ENCODE data around the gene CEMIP. TPM values are rescaled to one million over a fixed set of nuclear protein-coding genes. Genes with fewer than 3 reads are reported as not detected.
A peak's percentile ranks its signal among the peaks of the same experiment; 100 is the strongest.

The CEMIP gene
- total and polyA plus RNA-seq, 2 of the 13 experiments (the other 11 are each of a cell fraction or from before 2014, with no cell fraction given), result 4.3 to 28.5 TPM

DNA sequence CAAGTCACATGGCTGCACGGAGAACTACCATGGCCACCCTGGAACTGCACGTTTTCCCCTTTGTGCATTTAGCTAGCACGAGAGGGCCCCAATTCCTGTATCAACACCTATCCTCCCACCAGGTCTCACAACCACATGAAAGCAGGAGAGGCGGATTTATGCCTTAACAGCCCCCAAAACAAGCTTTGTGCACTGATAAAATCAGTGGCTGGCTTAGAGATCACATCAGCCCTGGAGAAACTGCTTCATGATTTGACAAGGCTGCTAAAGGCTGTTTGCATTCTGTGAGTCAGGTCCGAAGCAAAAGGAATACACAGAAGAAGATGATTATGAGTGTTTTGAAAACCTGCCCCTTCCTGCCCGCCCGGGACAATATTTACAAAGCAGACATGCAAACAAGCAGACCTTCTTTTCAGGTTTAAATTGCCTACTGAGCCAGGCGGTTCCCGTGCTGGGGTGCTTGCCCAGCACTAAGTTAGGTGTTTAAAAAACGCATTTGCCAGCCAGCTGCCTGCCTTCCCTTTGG, 25.9 kb downstream of the CEMIP start (continued):
- TF ChIP-seq MXD4 (CRISPR knock-in tag; IDR thresholded peaks at IDR 0.05) (peak; percentile 78; the same call in 1 of the 2 replicates), LCORL (IDR thresholded peaks at IDR 0.05) (no peak), LCORL (CRISPR knock-in tag; IDR thresholded peaks at IDR 0.05) (peak; percentile 22; the same call in 1 of the 2 replicates), CEBPB (IDR thresholded peaks at IDR 0.05; ENCODE audit: borderline replicate concordance, low read depth, low read length) (no peak), ZNF674 (CRISPR knock-in tag; IDR thresholded peaks at IDR 0.05; ENCODE audit: low read depth) (no peak), ONECUT2 (CRISPR knock-in tag; IDR thresholded peaks at IDR 0.05) (no peak), ZNF367 (CRISPR knock-in tag; IDR thresholded peaks at IDR 0.05; ENCODE audit: borderline replicate concordance) (no peak), ZFP36L2 (CRISPR knock-in tag; IDR thresholded peaks at IDR 0.05) (no peak), POLR2A (IDR thresholded peaks at IDR 0.05; ENCODE audit: insufficient read depth in 1 of 2, low read depth in 2 of 2, low read length in 2 of 2) (no peak), ZNF703 (CRISPR knock-in tag; IDR thresholded peaks at IDR 0.05; ENCODE audit: borderline replicate concordance) (no peak; the same call in 1 of the 2 replicates), TIGD3 (CRISPR knock-in tag; IDR thresholded peaks at IDR 0.05; ENCODE audit: borderline replicate concordance) (no peak), ZNF644 (CRISPR knock-in tag; IDR thresholded peaks at IDR 0.05; ENCODE audit: low read depth) (no peak), SMARCE1 (IDR thresholded peaks at IDR 0.05; ENCODE audit: borderline replicate concordance) (no peak), NAIF1 (CRISPR knock-in tag; IDR thresholded peaks at IDR 0.05; ENCODE audit: borderline replicate concordance) (no peak), SRF (IDR thresholded peaks at IDR 0.05; ENCODE audit: low read depth, low read length) (no peak), SP140L (CRISPR knock-in tag; IDR thresholded peaks at IDR 0.05; ENCODE audit: borderline replicate concordance) (no peak), ZBTB39 (CRISPR knock-in tag; IDR thresholded peaks at IDR 0.05) (no peak), TARDBP (CRISPR knock-in tag; IDR thresholded peaks at IDR 0.05) (peak; percentile 86), ZNF274 (CRISPR knock-in tag; IDR thresholded peaks at IDR 0.05) (no peak), GATAD2A (CRISPR knock-in tag; IDR thresholded peaks at IDR 0.05) (peak; percentile 63; the same call in 1 of the 2 replicates)
- TF ChIP-seq, protein P1, sequence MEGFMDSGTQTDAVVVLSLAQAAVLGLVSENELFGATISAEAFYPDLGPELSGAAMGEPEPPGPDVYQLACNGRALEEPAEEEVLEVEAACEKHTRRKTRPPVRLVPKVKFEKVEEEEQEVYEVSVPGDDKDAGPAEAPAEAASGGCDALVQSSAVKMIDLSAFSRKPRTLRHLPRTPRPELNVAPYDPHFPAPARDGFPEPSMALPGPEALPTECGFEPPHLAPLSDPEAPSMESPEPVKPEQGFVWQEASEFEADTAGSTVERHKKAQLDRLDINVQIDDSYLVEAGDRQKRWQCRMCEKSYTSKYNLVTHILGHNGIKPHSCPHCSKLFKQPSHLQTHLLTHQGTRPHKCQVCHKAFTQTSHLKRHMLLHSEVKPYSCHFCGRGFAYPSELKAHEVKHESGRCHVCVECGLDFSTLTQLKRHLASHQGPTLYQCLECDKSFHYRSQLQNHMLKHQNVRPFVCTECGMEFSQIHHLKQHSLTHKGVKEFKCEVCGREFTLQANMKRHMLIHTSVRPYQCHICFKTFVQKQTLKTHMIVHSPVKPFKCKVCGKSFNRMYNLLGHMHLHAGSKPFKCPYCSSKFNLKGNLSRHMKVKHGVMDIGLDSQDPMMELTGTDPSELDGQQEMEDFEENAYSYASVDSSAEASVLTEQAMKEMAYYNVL (CRISPR knock-in tag; IDR thresholded peaks at IDR 0.05; ENCODE audit: borderline replicate concordance), result peak; percentile 81
- TF ChIP-seq, protein P2, sequence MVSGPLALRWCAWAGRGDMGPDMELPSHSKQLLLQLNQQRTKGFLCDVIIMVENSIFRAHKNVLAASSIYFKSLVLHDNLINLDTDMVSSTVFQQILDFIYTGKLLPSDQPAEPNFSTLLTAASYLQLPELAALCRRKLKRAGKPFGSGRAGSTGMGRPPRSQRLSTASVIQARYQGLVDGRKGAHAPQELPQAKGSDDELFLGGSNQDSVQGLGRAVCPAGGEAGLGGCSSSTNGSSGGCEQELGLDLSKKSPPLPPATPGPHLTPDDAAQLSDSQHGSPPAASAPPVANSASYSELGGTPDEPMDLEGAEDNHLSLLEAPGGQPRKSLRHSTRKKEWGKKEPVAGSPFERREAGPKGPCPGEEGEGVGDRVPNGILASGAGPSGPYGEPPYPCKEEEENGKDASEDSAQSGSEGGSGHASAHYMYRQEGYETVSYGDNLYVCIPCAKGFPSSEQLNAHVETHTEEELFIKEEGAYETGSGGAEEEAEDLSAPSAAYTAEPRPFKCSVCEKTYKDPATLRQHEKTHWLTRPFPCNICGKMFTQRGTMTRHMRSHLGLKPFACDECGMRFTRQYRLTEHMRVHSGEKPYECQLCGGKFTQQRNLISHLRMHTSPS (CRISPR knock-in tag; IDR thresholded peaks at IDR 0.05; ENCODE audit: low read depth), result no peak
- TF ChIP-seq, protein P3, sequence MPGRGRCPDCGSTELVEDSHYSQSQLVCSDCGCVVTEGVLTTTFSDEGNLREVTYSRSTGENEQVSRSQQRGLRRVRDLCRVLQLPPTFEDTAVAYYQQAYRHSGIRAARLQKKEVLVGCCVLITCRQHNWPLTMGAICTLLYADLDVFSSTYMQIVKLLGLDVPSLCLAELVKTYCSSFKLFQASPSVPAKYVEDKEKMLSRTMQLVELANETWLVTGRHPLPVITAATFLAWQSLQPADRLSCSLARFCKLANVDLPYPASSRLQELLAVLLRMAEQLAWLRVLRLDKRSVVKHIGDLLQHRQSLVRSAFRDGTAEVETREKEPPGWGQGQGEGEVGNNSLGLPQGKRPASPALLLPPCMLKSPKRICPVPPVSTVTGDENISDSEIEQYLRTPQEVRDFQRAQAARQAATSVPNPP (CRISPR knock-in tag; IDR thresholded peaks at IDR 0.05), result 0 out of 2 replicates have a peak, but pooled peaks have one; percentile 21
